NCI-H187 treated with DMSO at 0.1 percent for 48 hours (cell line): ENCODE data around the gene TMEM87B.
"Not testable (repeated sequence)": the region's sequence is repeated elsewhere in the genome, so short reads cannot be mapped to it uniquely, and the experiment has no call there.

Source experiments
- DNase-seq: peaks from one replicate; lab custom pipeline; 2025; lab: John Stamatoyannopoulos, UW

The TMEM87B gene

GRCh38 chr2:112033600-112033999, 21.5 kb upstream of the TMEM87B start:
- DNase-seq: no peak

GRCh38 chr2:112034924-112035323, 20.1 kb upstream of the TMEM87B start:
- DNase-seq: no peak

- DNase-seq: no peak
Observed at GRCh38 chr2:112035786-112036185, 19.3 kb upstream of the TMEM87B start.

GRCh38 chr2:112039556-112039955, 15.5 kb upstream of the TMEM87B start:
- DNase-seq: not testable (repeated sequence)

GRCh38 chr2:112040066-112040465, 15.0 kb upstream of the TMEM87B start:
- DNase-seq: not testable (repeated sequence)

GRCh38 chr2:112041460-112041859, 13.6 kb upstream of the TMEM87B start:
- DNase-seq: not testable (repeated sequence)

GRCh38 chr2:112045446-112046014, 9.5 kb upstream of the TMEM87B start:
- DNase-seq: no peak

- DNase-seq: no peak
Observed at GRCh38 chr2:112046231-112046630, 8.8 kb upstream of the TMEM87B start.

- no peak for DNase-seq
Observed at GRCh38 chr2:112047537-112048235, 7.4 kb upstream of the TMEM87B start.

- no peak for DNase-seq
Observed at GRCh38 chr2:112048236-112048592, 6.9 kb upstream of the TMEM87B start.

GRCh38 chr2:112048887-112049286, 6.2 kb upstream of the TMEM87B start:
- peak; percentile 2 for DNase-seq

GRCh38 chr2:112050316-112050715, 4.8 kb upstream of the TMEM87B start:
- no peak for DNase-seq

- peak; percentile 45 for DNase-seq
Observed at GRCh38 chr2:112053917-112054846, 887 bp upstream of the TMEM87B start.

GRCh38 chr2:112055730-112056625, 909 bp downstream of the TMEM87B start:
- no peak for DNase-seq

GRCh38 chr2:112056626-112056987, 1.5 kb downstream of the TMEM87B start:
- DNase-seq: no peak

GRCh38 chr2:112059671-112060070, 4.6 kb downstream of the TMEM87B start:
- no peak for DNase-seq

- no peak for DNase-seq
Observed at GRCh38 chr2:112061299-112061698, 6.2 kb downstream of the TMEM87B start.

GRCh38 chr2:112061840-112062239, 6.8 kb downstream of the TMEM87B start:
- DNase-seq: no peak

- no peak for DNase-seq
Observed at GRCh38 chr2:112062894-112063293, 7.8 kb downstream of the TMEM87B start.

GRCh38 chr2:112065486-112065885, 10.4 kb downstream of the TMEM87B start:
- no peak for DNase-seq

- no peak for DNase-seq
Observed at GRCh38 chr2:112065966-112066365, 10.9 kb downstream of the TMEM87B start.

- not testable (repeated sequence) for DNase-seq
Observed at GRCh38 chr2:112069794-112070193, 14.7 kb downstream of the TMEM87B start.
